OCI-M2 (cell line): ENCODE measurements around the gene ZNF74.
A peak's percentile ranks its signal among the peaks of the same experiment; 100 is the strongest.
"Not testable (repeated sequence)": the region's sequence is repeated elsewhere in the genome, so short reads cannot be mapped to it uniquely, and the experiment has no call there.

Experiments used
- DNase-seq: peaks from one replicate; lab custom pipeline; 2025; ENCODE audit not compliant: unreplicated experiment; lab: John Stamatoyannopoulos, UW

The ZNF74 gene

GRCh38 chr22:20393705-20394476 lies at the start of gene ZNF74:
Gene ZNF74 (plus strand): TSS chr22:20394151. CDS start chr22:20394629, 478 bp downstream.
- peak; percentile 25 for DNase-seq

- not testable (repeated sequence) for DNase-seq
Observed at GRCh38 chr22:20346553-20346952, 47.4 kb upstream of the ZNF74 start.

GRCh38 chr22:20352536-20352935 lies 41.4 kb upstream of the ZNF74 start:
- not testable (repeated sequence) for DNase-seq

GRCh38 chr22:20354238-20354975 lies 39.5 kb upstream of the ZNF74 start:
- DNase-seq, result no peak

DNA sequence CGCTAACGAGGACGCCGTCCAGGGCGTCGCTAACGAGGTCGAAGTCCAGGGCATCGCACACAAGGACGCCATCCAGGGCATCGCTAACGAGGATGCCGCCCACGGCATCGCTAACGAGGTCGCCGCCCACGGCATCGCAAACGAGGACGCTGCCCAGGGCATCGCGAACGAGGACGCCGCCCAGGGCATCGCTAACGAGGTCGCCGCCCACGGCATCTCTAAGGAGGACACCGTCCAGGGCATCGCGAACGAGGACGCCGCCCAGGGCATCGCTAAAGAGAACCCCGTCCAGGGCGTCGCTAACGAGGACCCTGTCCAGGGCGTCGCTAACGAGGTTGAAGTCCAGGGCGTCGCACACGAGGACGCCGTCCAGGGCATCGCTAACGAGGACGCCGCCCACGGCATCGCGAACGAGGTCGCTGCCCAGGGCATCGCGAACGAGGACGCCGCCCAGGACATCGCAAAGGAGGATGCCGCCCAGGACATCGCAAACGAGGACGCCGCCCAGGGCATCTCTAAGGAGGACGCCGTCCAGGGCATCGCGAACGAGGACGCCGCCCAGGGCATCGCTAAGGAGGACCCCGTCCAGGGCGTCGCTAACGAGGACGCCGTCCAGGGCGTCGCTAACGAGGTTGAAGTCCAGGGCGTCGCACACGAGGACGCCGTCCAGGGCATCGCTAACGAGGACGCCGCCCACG lies 37.9 kb upstream of the ZNF74 start:
- DNase-seq, result not testable (repeated sequence)

- not testable (repeated sequence) for DNase-seq
Observed at GRCh38 chr22:20356906-20357305, 37.0 kb upstream of the ZNF74 start.

DNA sequence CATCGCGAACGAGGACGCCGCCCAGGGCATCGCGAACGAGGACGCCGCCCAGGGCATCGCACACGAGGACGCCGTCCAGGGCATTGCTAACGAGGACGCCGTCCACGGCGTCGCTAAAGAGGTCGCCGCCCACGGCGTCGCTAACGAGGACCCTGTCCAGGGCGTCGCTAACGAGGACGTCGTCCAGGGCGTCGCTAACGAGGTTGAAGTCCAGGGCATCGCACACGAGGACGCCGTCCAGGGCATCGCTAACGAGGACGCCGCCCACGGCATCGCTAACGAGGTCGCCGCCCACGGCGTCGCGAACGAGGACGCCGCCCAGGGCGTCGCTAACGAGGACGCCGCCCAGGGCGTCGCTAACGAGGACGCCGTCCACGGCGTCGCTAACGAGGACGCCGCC lies 36.0 kb upstream of the ZNF74 start:
- not testable (repeated sequence) for DNase-seq

DNA sequence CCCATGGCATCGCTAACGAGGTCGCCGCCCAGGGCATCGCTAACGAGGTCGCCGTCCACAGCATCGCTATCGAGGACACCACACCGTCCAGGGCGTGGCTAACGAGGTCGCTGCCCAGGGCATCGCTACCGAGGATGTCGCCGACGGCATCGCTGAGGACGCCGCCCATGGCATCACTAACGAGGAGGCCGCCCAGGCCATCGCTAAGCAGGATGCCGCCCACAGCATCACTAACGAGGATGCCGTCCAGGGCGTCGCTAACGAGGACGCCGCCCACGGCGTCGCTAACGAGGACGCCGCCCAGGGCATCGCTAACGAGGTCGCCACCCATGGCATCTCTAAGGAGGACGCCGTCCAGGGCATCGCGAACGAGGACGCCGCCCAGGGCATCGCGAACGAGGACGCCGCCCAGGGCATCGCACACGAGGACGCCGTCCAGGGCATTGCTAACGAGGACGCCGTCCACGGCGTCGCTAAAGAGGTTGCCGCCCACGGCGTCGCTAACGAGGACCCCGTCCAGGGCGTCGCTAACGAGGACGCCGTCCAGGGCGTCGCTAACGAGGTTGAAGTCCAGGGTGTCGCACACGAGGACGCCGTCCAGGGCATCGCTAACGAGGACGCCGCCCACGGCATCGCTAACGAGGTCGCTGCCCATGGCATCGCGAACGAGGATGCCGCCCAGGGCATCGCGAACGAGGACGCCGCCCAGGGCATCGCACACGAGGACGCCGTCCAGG lies 35.3 kb upstream of the ZNF74 start:
- not testable (repeated sequence) for DNase-seq

GRCh38 chr22:20360261-20360660 lies 33.7 kb upstream of the ZNF74 start:
- DNase-seq, result not testable (repeated sequence)

- DNase-seq, result not testable (repeated sequence)
Observed at GRCh38 chr22:20360866-20361751, 32.8 kb upstream of the ZNF74 start.

GRCh38 chr22:20361752-20362229 lies 32.2 kb upstream of the ZNF74 start:
- DNase-seq, result not testable (repeated sequence)

GRCh38 chr22:20362403-20362802 lies 31.5 kb upstream of the ZNF74 start:
- not testable (repeated sequence) for DNase-seq

GRCh38 chr22:20364335-20365260 lies 29.4 kb upstream of the ZNF74 start:
- not testable (repeated sequence) for DNase-seq

DNA sequence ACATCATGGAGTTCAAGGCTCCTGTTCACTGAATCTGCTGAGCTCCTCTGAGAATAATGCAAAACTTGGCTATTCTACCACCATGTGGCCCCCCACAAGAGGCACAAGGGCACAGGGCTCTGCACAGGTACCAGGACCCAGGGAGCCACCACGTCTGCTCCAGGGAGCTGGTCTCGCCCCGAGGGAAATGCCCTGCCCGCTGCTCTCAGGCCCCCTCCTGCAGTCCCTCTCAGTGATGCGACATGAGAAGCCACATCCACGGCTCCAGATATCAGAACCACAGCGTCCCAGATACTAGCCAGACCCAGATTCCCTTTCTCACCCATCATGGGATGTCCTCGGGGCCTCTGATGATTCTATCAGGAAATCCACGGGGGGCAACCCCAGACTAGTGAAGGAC lies 27.1 kb upstream of the ZNF74 start:
- not testable (repeated sequence) for DNase-seq

GRCh38 chr22:20368875-20369274 lies 25.1 kb upstream of the ZNF74 start:
- not testable (repeated sequence) for DNase-seq

GRCh38 chr22:20371687-20372086 lies 22.3 kb upstream of the ZNF74 start:
- not testable (repeated sequence) for DNase-seq

- DNase-seq, result not testable (repeated sequence)
Observed at GRCh38 chr22:20372406-20372854, 21.5 kb upstream of the ZNF74 start.

DNA sequence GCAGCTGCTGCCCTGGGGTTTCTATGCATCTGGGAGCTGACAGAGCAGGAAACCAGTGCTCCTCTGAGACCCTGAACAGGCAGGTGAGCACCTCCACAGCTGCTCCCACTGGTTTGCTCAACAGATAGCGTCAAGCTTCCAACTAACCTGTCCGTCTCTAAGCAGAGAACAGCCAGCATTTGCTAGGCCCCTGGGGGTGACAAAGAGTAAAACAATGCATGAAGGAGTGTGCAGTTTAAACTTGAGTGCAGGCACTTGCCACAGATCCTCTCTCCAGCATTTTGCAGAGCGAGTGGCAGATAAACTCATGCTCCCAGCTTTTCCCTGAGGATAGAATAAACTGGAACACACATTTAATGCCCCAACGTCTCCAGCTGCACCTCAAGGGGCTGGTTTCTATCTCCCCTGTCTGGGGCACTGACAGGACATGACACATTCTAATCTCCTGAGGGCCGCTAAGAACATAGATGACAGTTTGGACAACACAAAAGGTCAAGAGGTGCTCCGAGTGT lies 20.7 kb upstream of the ZNF74 start:
- DNase-seq, result not testable (repeated sequence)
